ENCODE measurements around the gene SASH3.

SASH3 gene

GRCh38 chrX:129781134-129781672 is 1.5 kb downstream of the SASH3 start:
- no peak overlapping the region for H3K4me3 ChIP-seq (ENCODE audit: low read depth, low read length)
- DNase-seq (ENCODE audit: low read depth), result no peak

GRCh38 chrX:129781680-129782495 is 2.1 kb downstream of the SASH3 start:
- no peak for DNase-seq (ENCODE audit: low read depth)
- no peak overlapping the region for H3K4me3 ChIP-seq (ENCODE audit: low read depth, low read length)

GRCh38 chrX:129782706-129783105 is 3.0 kb downstream of the SASH3 start:
- no peak for DNase-seq (ENCODE audit: low read depth)
- no peak overlapping the region for H3K4me3 ChIP-seq (ENCODE audit: low read depth, low read length)

GRCh38 chrX:129783291-129783713 is 3.6 kb downstream of the SASH3 start:
- H3K4me3 ChIP-seq (ENCODE audit: low read depth, low read length), result no peak overlapping the region
- DNase-seq (ENCODE audit: low read depth), result no peak

- no peak for DNase-seq (ENCODE audit: low read depth)
- H3K4me3 ChIP-seq (ENCODE audit: low read depth, low read length), result no peak overlapping the region
Observed at GRCh38 chrX:129784371-129784770, 4.6 kb downstream of the SASH3 start.

GRCh38 chrX:129785160-129785947 is 5.6 kb downstream of the SASH3 start:
- H3K4me3 ChIP-seq (ENCODE audit: low read depth, low read length), result no peak overlapping the region
- DNase-seq (ENCODE audit: low read depth), result no peak

- DNase-seq (ENCODE audit: low read depth), result no peak
- no peak overlapping the region for H3K4me3 ChIP-seq (ENCODE audit: low read depth, low read length)
Observed at GRCh38 chrX:129786210-129786651, 6.5 kb downstream of the SASH3 start.

- DNase-seq (ENCODE audit: low read depth), result no peak
- H3K4me3 ChIP-seq (ENCODE audit: low read depth, low read length), result no peak overlapping the region
Observed at GRCh38 chrX:129787336-129788055, 7.7 kb downstream of the SASH3 start.

GRCh38 chrX:129788527-129788926 is 8.8 kb downstream of the SASH3 start:
- H3K4me3 ChIP-seq (ENCODE audit: low read depth, low read length), result no peak overlapping the region
- DNase-seq (ENCODE audit: low read depth), result no peak

GRCh38 chrX:129790146-129790545 is 10.4 kb downstream of the SASH3 start:
- DNase-seq (ENCODE audit: low read depth), result no peak
- H3K4me3 ChIP-seq (ENCODE audit: low read depth, low read length), result no peak overlapping the region

- no peak for DNase-seq (ENCODE audit: low read depth)
- H3K4me3 ChIP-seq (ENCODE audit: low read depth, low read length), result no peak overlapping the region
Observed at GRCh38 chrX:129790808-129791207, 11.1 kb downstream of the SASH3 start.

GRCh38 chrX:129791336-129791735 is 11.6 kb downstream of the SASH3 start:
- DNase-seq (ENCODE audit: low read depth), result no peak
- no peak overlapping the region for H3K4me3 ChIP-seq (ENCODE audit: low read depth, low read length)

- no peak for DNase-seq (ENCODE audit: low read depth)
- no peak overlapping the region for H3K4me3 ChIP-seq (ENCODE audit: low read depth, low read length)
Observed at GRCh38 chrX:129791961-129792570, 12.3 kb downstream of the SASH3 start.

- no peak overlapping the region for H3K4me3 ChIP-seq (ENCODE audit: low read depth, low read length)
- DNase-seq (ENCODE audit: low read depth), result no peak
Observed at GRCh38 chrX:129792586-129793291, 13.0 kb downstream of the SASH3 start.

GRCh38 chrX:129793604-129794191 is 13.9 kb downstream of the SASH3 start:
- no peak for DNase-seq (ENCODE audit: low read depth)

GRCh38 chrX:129795584-129795983 is 15.8 kb downstream of the SASH3 start:
- DNase-seq (ENCODE audit: low read depth), result no peak
- H3K4me3 ChIP-seq (ENCODE audit: low read depth, low read length), result no peak overlapping the region

More at GRCh38 chrX:129793604-129794191, 13.9 kb downstream of the SASH3 start:
- no peak overlapping the region for H3K4me3 ChIP-seq (ENCODE audit: low read depth, low read length)

- no peak for DNase-seq (ENCODE audit: low read depth)
- no peak overlapping the region for H3K4me3 ChIP-seq (ENCODE audit: low read depth, low read length)
Observed at GRCh38 chrX:129797251-129797906, 17.6 kb downstream of the SASH3 start.

- DNase-seq (ENCODE audit: low read depth), result no peak
- H3K4me3 ChIP-seq (ENCODE audit: low read depth, low read length), result no peak overlapping the region
Observed at GRCh38 chrX:129798456-129798855, 18.7 kb downstream of the SASH3 start.

All from skeletal muscle cell (primary cell).